GM19328 (cell line): ENCODE measurements around the gene COBL.

Experiments used
- ATAC-seq: cut with Tn5 transposase; IDR thresholded peaks from one replicate; pipeline ENCODE4 v1.9.1; 2021; ENCODE audit warnings: mild to moderate bottlenecking, moderate library complexity; ENCODE audit not compliant: unreplicated experiment

COBL gene

DNA sequence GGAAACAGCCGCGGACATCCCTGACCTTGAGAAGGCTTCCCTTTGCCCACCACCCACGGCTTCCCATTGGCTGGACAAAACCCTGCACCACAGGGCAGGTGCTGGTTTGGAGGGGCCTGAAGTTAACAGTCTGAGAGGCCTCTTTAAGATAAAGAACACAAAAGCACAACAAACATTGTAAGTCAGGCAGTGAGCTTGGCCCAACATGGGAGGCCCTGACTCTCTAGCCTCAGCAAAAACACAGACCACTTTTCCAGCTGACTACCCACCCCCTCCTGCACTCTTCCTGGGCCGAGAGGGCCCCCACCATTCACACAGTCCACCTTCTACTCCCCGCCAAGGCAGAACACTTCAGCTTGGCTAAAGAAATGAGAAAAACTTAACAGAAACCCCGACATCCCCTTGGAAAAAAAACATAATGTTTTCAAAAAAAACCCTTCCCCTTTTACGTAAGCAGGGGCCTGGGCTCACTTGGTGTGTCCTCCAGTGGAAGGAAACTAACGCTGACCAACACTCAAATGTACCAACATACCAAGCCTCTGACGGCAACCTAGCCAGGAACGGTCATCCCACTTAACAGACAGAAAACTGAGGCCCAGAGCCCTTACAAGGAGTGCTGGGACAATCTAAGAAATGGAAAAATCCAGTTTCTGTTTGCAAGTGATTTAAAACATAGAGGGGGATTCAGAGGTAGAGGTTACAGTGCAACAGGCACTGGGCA, 80.9 kb downstream of the COBL start:
- no peak for ATAC-seq

GRCh38 chr7:51234609-51235308, 81.8 kb downstream of the COBL start:
- no peak for ATAC-seq

DNA sequence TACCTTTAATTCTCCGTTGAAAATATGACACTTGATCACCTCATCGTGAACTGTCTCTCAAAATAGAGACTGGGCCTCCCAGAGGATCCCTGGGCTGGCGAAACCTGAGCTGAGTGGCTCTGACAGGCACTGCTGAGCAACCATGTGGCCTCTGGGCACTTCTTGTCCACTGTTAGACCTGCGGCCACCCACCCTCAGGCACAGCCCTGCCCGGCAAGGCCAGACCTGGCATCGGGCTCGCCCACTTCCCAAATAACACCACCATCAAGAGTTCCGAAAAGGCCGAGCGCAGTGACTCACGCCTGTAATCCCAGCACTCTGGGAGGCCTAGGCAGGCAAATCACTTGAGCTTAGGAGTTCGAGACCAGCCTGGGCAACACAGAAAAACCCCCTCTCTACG, 82.5 kb downstream of the COBL start:
- no peak for ATAC-seq

GRCh38 chr7:51233374-51233773, 83.2 kb downstream of the COBL start:
- no peak for ATAC-seq

DNA sequence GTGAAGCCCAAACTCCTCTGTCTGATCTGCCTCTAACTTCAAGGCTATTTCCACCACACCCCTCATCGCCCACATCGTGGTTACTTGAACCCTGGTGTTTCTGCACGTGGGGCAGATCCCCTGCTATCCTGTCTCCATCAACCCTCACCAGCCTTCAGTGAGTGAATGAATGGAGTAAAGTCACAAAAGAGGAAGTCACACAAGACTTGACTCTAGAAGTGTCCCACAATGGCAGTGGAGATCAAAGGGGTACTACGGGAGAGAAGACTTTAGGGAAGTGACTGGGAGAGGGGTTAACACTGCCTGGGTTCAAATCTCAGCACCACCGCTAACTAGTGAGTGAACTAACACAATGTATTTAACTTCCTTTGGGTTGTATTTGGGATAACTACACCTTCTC, 85.9 kb downstream of the COBL start:
- ATAC-seq, result no peak

GRCh38 chr7:51230324-51230625, 86.3 kb downstream of the COBL start:
- no peak for ATAC-seq

DNA sequence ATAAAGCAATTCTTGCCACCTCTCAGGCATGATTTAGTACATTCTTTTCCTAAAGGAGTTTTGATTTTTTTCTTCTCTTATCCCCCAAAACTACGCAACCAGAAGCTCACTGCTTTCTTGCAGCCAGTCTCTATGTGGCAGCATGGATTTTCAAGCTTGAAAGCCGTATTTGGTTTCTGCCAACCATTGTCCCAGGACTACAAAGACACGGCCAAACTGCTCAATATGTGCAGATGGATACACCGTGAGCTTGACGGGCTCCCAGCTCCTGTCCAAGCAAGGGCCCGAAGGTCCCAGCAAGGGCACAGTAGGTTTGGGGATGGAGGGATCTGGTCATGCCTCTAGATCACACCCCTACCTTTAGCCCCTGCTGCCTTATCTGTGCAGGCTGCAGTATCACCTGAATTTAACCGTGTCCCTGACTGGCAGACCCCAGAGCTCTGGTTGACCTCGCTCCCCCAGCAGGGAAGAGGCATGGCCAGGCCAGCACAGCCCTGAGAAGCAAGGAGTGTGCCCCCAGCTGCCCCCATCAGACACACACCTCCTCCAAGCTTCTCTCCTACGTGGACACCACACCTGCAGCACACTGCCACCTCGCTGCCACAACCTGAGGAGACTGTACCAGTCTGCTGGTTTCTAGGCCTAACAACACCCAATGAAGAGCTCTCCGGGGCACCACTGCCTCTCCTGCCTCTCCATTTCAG, 86.8 kb downstream of the COBL start:
- ATAC-seq, result no peak

DNA sequence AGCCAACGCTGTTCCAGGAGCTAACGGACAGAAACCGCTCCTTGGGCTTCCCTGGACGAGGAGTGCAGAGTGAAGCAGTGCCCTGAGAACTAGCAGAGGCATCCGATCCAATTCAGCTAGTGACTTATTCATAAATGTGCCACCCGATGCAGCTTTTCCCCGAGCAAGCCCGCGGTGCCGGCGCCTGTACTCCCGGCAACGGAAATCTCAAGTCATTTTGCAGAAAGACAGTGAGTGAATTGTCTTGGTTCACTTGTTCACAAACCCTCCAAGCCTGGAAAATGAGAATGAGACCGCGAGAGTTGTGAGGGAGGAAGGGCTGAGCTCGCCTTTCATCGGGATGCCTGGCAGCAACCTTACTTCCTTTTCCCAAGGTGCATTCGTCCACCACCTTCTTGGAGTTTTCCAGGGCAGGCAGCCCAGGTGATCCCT, 87.5 kb downstream of the COBL start:
- ATAC-seq, result no peak

GRCh38 chr7:51228386-51228958, 88.1 kb downstream of the COBL start:
- ATAC-seq, result no peak

DNA sequence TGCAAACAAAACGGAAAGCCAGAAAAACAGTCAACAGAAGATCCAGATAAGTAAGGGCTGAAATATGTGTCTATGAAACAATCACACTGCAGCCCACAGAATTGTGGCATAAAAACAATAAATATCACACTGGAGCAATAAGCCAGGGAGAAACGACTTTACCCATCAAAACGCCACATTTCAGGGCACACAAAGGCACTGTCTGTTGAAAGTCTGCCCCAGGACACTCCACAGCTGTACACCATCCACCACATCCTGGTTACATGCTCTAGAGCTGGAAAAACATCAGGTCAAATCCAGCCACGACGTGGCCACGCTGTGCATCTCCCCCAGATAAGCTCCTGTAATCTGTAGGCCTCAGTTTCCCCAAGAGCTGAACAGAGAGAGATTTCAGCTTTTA, 88.7 kb downstream of the COBL start:
- no peak for ATAC-seq

DNA sequence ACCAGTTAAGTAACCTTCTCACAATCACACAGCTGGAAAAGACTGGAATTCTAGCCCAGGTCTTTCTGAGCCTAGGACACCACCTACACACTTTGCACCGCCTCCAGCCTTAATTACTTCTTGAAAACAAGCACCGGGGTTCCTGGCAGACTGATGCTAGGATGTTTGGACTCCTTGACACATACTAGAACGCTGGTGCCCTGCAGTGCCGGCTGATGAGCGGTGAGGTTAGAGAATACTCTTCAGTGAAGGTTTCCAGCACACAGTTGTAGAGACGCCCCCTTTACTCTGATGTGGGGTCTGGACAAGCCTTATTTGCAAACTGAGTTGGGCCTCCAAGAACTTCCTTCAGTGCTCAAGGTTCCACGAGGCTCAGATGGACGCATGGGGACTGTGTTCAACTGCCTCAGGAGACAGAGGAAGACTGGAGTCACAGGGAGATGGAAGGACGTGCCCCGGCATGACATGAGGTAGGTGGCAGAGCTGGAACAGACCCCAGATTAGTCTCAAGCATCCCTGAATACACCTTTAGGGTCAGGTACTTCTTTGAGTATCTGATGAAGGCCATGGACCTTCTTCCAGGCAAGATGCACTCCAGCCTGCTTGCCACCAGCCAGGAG, 89.6 kb downstream of the COBL start:
- ATAC-seq, result no peak

- no peak for ATAC-seq
Observed at GRCh38 chr7:51226063-51226755, 90.4 kb downstream of the COBL start.

GRCh38 chr7:51224811-51225595, 91.6 kb downstream of the COBL start:
- no peak for ATAC-seq

DNA sequence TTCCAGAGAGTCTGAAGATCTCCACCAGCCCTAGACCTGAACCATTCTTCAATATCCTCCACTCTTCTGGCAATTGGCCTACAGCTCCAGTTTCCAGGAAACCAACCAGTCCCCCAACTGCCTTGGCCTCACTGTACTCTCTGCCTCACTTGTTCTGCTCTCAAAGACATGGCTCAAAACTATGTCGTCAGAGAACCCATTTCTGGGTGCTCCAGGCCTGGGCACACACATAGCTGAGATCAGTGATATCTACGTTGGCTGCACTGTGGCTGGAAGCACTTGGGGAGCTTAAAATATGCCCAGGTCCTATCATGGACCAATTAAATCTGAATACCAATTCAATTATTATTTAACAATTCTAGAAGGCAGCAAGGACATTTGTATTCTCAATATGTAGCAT, 93.1 kb downstream of the COBL start:
- no peak for ATAC-seq

DNA sequence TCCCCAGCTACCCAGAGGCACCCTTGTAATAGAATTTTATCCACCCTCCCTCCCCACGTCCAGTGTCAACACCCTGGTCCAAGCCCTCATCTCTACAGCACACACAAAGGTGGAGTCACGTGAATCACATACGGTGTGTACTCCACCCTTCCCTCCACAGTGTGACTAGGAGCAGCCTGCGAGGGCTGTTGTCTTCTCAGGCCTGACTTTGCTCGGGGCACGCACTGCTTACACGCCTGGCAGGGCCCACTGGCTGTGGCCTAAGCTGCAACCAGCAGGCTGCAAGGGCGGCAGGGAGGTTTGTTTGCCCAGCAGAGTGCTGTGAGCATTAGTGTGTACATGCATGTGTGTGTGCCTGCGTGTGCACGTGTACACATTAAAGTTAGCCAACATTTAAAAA, 93.7 kb downstream of the COBL start:
- no peak for ATAC-seq

GRCh38 chr7:51220226-51220625, 96.4 kb downstream of the COBL start:
- ATAC-seq, result no peak

- no peak for ATAC-seq
Observed at GRCh38 chr7:51219261-51219988, 97.2 kb downstream of the COBL start.

- ATAC-seq, result no peak
Observed at GRCh38 chr7:51217804-51218203, 98.8 kb downstream of the COBL start.

DNA sequence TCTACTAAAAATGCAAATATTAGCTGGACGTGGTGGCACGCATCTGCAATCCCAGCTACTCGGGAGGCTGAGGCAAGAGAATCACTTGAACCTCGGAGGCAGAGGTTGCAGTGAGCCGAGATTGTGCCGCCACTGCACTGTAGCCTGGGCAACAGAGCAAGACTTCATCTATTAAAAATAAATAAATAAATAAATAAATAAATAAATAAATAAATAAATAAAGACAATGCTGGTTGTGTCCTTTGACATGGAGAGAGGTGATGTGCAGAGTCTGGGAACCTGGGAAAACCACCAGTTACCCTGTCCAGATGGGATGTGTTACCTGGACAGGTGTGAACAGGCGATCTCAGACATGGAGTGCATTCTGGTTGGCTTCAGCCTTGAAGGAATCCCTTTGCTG, 102.5 kb downstream of the COBL start:
- ATAC-seq, result no peak
